HT1080 (cell line): ENCODE data around the gene LONP2. TPM values are rescaled to one million over a fixed set of nuclear protein-coding genes. Genes with fewer than 3 reads are reported as not detected.
"Not testable (repeated sequence)": the region's sequence is repeated elsewhere in the genome, so short reads cannot be mapped to it uniquely, and the experiment has no call there.

Experiments used
- DNase-seq: peaks from one replicate; pipeline ENCODE4 v3.0.0-alpha.2; 2015; ENCODE audit warnings: low read depth
- total RNA-seq: library from RNA; depleted of rRNA; stranded (reverse); fragments of >200 nt; shearing (Covaris generic); gene quantifications from 2 replicates; pipeline ENCODE4 v1.2.3, GENCODE V29; 2014

The LONP2 gene
- total RNA-seq, 1 experiment from 2014 or later: 19.5 TPM

DNA sequence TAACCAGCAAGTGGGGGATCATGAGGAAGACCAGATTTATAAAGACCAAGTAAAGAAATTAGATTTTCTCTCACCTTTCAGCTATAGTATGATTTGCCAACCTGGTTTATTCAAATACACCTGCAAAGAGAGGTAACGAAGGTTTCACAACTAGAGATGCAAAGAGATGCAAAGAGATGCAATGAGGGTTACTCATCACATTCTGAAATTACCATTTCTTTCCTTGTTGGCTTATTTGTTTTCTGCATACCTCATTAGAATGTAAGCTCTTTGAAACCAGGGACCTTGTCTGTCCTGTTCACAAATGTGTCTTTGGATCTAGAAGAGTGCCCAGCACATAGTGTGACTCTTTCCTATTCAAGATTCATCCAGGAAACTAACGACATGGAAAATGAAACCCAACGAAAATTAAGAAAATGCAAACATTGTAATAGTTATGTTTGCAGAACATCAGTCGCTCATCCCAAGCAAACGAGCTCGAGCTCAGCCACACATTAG lies 9.0 kb upstream of the LONP2 start:
- no peak for DNase-seq

DNA sequence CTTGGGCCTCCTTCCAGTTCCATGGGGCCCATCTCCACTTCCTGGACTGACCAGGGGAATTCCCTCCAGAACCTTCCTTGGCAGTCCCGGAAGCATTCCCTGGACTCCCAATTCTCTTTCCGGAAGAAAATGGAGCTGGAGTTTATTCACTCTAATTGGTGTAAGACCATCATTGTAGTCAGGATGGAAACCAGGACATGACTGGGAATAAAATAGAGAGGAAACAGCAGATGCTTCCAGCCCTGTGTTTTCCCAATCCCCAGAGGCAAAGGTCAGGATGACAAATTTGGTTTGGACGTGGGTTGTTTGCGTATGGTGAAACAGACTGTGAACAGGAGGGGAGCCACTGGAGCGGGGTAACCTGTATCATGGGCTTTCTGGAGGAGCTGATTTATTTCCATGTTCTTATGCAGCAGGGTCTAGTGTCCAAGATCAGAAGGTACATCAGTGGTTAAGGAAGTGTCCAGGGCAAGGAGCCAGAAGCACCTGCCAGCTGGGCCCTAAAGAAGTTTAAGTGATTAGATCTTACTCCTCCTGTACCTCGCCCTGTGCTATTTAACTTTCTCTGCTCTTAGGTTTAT lies 8.5 kb upstream of the LONP2 start:
- no peak for DNase-seq

DNA sequence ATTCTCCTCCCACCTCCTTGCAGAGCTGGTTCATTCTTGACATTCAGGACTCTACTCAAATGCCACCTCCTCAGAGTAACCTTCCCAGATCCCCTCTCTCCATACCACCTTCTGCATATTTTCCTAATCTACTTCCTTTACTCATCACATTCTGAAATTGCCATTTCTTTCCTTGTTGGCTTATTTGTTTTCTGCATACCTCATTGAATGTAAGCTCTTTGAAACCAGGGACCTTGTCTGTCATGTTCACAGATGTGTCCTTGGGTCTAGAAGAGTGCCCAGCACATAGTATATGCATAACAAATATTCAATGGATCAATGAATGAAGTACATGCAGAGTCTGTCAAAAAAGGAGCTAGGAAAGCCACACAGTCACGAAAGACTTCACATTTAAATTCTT lies 7.8 kb upstream of the LONP2 start:
- no peak for DNase-seq

- DNase-seq: not testable (repeated sequence)
Observed at GRCh38 chr16:48240147-48240546, 4.0 kb upstream of the LONP2 start.

DNA sequence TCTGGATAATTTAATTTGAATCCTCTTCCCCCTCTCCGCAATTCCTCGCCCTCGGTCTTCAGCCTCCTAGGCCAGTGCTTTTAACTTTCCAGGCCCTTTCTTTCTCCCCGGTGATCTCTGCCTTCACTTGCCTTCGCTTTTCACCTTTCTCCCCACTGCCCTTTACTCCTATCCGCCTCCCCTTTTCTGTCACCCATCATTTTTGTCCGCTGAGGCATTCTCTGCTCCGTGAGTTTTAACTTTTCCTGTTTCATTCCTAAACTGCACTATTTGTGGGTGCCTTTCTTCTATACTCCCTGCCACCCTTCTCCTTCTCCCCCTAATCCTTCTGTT lies 729 bp downstream of the LONP2 start:
- DNase-seq: no peak

GRCh38 chr16:48246066-48246465 lies 2.0 kb downstream of the LONP2 start:
- DNase-seq: no peak

DNA sequence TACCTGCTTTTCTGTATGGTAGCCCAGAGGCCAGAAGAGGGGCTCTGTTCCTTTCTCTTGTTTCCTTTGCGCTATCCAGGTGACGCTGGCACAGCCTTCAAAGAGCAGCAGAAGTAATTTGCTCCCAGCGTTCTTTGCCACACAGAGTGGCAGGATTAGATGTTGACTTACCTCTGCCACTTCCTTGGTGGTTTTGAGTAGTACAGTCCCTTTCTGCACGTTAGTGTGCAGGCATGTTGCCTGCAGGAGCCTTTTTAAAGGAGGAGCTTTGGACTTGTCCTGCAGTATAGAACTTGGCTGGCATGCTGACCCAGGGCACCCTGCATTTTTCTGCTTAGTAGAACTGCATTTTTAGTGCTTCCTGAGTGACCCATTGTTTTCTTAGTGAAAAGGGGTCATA lies 3.2 kb downstream of the LONP2 start, which contains the start of gene ABCC11:
Gene ABCC11, minus strand, starts transcription at position 229 of the 400 bp plus-strand sequence. CDS start 15,618 bp downstream, outside the sequence.
- DNase-seq: no peak

DNA sequence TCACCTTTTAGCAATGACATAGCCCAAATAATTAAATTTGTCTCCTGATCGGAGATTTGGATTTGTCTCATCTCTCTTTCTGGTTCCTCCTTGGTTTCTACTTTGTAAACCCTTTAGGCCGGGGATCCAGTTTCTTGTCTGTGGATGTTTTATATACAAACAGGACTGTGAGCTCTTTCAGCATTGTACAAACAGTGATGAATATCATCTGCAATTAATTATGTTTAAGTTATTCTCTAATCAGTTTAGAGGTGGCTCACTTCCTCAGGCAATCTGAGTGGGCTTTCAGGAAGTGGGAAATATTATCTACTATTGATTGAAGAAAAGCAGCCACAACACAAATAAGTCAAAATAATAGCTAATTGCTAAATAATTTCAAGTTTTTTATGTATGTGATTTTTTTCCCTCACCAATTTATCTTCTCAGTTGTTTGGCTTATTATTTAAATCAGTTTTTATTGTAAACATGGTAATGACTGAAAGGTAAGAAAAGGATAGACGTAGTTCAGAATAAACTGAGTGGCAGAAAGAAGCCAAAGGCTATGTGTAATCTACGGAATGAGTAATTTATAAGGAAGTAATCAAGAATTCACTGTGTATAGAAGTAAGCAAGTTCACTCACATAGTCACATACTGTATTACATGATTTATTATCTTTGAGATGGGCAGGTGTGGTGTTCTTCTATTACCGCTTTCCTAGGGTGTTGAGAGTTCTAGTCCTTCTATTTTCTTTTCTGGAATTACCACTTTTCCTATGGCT lies 6.6 kb downstream of the LONP2 start:
- DNase-seq: no peak

DNA sequence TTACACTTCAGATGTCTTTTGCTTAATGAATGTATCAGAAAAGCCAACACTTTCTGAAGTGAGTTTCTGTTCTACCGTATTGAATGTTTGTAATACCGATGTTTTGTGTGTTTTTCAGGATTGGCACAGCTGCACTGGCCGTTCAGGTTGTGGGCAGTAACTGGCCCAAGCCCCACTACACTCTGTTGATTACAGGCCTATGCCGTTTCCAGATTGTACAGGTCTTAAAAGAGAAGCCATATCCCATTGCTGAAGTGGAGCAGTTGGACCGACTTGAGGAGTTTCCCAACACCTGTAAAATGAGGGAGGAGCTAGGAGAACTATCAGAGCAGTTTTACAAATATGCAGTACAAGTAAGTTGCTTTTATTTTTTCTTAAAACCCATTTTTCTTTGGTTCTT lies 7.9 kb downstream of the LONP2 start:
- no peak for DNase-seq

DNA sequence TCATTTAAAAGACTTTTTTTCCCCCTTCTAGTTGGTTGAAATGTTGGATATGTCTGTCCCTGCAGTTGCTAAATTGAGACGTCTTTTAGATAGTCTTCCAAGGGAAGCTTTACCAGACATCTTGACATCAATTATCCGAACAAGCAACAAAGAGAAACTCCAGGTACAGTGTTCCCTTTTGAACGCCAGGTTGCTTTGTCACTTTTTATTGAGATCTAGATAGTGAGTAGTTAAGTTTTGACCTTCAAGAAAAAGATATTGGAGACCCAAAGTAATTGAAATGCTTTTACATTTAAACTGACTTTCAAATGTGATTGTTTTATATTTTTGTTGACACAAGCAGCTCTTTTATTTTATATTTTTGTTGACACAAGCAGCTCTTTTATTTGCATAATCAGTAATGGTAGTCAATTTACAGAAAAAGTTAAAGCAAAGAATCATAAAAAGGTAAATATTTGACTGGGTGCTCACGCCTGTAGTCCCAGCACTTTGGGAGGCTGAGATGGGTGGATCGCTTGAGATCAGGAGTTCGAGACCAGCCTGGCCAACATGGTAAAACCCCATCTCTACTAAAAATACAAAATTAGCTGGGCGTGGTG lies 12.6 kb downstream of the LONP2 start:
- DNase-seq: no peak

GRCh38 chr16:48261569-48261968 lies 17.5 kb downstream of the LONP2 start:
- no peak for DNase-seq

- DNase-seq: no peak
Observed at GRCh38 chr16:48262631-48263030, 18.5 kb downstream of the LONP2 start.

- DNase-seq: no peak
Observed at GRCh38 chr16:48269011-48269410, 24.9 kb downstream of the LONP2 start.

DNA sequence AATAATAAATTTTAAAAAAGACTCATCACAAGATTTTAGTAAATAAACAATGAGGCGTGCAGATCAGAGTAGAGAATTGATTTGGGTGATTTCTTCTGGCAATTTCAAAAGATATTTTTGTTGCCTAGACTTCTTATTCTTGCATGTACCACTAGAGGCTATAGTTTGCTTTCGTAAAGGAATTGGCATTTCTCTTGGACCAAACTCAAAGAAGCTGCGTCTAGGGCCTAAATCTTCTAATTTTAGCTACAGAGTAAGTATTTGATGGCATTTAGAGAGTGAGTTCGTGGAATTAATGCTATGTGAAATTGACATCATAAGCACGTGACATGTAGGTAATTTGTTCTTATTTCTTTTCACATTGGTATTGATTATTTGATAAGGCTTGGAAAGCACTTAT lies 27.6 kb downstream of the LONP2 start:
- DNase-seq: no peak

GRCh38 chr16:48272837-48273421 lies 28.8 kb downstream of the LONP2 start:
- no peak for DNase-seq

DNA sequence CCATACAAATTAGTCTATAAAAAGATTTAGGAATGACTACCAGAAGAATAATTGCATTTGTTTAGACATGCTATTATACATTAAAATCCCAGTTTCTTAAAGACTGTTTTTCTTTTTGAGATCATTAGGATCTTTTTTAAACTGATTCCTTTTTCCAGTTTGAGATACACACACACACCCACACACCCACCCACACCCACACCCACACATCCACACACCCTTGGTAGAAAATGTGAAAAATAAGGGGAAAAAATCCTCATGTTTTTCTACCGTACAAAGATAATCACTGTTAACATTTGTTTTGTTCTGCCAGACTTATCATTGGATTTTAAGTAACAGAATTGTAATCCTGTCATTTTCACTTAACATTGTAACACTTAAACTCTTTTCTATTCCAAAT lies 30.4 kb downstream of the LONP2 start:
- DNase-seq: no peak

GRCh38 chr16:48276102-48276501 lies 32.0 kb downstream of the LONP2 start:
- DNase-seq: no peak

DNA sequence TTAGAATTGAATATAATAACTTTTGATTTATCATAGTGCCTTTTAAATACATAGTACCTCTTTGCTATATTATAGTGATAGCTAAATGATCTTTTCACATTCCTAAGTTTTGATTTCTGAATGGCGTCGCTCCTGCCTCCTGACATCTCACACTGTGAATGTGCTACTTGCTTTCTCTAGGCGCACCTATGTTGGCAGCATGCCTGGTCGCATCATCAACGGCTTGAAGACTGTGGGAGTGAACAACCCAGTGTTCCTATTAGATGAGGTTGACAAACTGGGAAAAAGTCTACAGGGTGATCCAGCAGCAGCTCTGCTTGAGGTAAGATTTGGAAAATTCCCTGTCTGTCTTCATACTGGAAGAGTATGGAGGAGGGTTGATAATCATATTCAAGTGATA lies 33.1 kb downstream of the LONP2 start:
- no peak for DNase-seq

DNA sequence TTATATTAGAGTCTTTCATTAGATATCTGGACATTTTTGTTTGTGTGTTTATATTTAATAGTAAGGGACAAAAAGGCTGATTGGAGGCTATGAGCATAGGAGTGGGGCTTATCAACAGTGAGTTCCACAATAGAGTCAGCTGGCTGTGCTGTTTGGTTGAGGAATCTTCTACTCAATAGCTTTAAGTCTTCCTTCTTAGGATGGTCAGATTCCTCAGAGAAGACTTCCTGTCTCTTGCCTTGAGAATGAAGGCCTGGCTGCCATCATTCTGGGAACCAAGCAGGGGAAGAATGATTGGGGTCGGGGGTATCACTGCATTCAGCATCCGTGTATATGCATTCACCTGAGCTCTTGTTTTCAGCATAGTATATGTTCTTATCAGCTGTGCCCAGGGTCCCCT lies 35.1 kb downstream of the LONP2 start:
- DNase-seq: no peak

DNA sequence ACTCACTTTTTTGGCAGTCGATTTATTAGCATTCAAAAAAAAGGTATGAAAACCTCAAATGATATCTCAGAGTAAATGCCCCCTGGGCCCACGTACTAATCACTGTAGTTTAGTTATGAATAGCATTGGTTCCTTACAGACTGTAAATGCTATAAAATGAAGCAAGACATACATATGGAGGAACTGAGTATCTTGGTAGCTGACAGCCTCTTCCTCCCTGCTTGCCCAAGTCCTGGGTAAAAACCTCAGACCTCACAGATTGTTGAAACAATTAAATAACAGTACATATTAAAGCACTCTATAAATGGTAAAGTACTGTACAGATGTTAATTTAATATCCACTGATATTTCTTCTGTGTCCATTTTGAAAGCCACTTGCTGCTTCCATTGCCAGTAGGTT lies 36.4 kb downstream of the LONP2 start:
- no peak for DNase-seq

GRCh38 chr16:48282636-48283263 lies 38.6 kb downstream of the LONP2 start:
- no peak for DNase-seq
